Keratinocyte (primary cell): ENCODE data around the gene ZDHHC22. TPM values are rescaled to one million over a fixed set of nuclear protein-coding genes. Genes with fewer than 3 reads are reported as not detected.

Experiments used
- DNase-seq: peaks from one replicate; pipeline ENCODE4 v3.0.0-alpha.2; 2011; ENCODE audit warnings: low read depth, missing footprints, low spot score
- FAIRE-seq: peaks from 2 replicates; lab custom pipeline; 2011; peaks lifted over from hg19 to GRCh38; lab: Jason Lieb, UNC
- H2AFZ ChIP-seq: 2 replicates; pipeline ENCODE4 v1.6.0; 2012; ENCODE audit warnings: low read length, control low read depth, inconsistent platforms; ENCODE audit not compliant: control insufficient read depth
- H3K27ac ChIP-seq: 2 replicates; pipeline ENCODE4 v1.5.1; 2011; ENCODE audit warnings: low read length; ENCODE audit not compliant: control insufficient read depth, insufficient read depth
- H3K27me3 ChIP-seq: 3 replicates; pipeline ENCODE4 v1.6.0; 2011; ENCODE audit warnings: low read length; ENCODE audit not compliant: control insufficient read depth, insufficient read depth; ENCODE audit errors: extremely low read depth
- H3K36me3 ChIP-seq, 2 experiments: 2 replicates in 1 of 2; 3 replicates in 1 of 2; pipeline ENCODE4 v1.5.1; 2011; ENCODE audit warnings: low read length in 2 of 2, mild to moderate bottlenecking in 1 of 2; ENCODE audit not compliant: control insufficient read depth in 2 of 2, insufficient read depth in 2 of 2; ENCODE audit errors: extremely low read depth in 1 of 2
- H3K4me1 ChIP-seq: 3 replicates; pipeline ENCODE4 v1.5.1; 2011; ENCODE audit warnings: low read length; ENCODE audit not compliant: control insufficient read depth, insufficient read depth; ENCODE audit errors: extremely low read depth
- H3K4me2 ChIP-seq: 3 replicates; pipeline ENCODE4 v1.6.0; 2011; ENCODE audit warnings: low read depth, low read length; ENCODE audit not compliant: control insufficient read depth, insufficient read depth; ENCODE audit errors: extremely low read depth
- H3K4me3 ChIP-seq, 3 experiments: fragments of 200-600 bp in 1 of 3; sonication (generic) in 1 of 3; 2 replicates in 2 of 3; 3 replicates in 1 of 3; pipeline ENCODE4 v1.5.1; 2011 to 2016; ENCODE audit warnings: low read length in 3 of 3, mild to moderate bottlenecking in 3 of 3, control low read depth in 2 of 3, inconsistent platforms in 1 of 3, low read depth in 1 of 3, mixed read lengths in 1 of 3, mixed run types in 1 of 3, moderate library complexity in 1 of 3; ENCODE audit not compliant: control insufficient read depth in 2 of 3, insufficient read depth in 2 of 3; ENCODE audit errors: extremely low read depth in 1 of 3
- H3K79me2 ChIP-seq: 2 replicates; pipeline ENCODE4 v1.6.0; 2012; ENCODE audit warnings: low read length; ENCODE audit not compliant: control insufficient read depth, insufficient read depth
- H3K9ac ChIP-seq: 3 replicates; pipeline ENCODE4 v1.6.0; 2011; ENCODE audit warnings: low read length; ENCODE audit not compliant: control insufficient read depth, insufficient read depth; ENCODE audit errors: extremely low read depth
- H3K9me1 ChIP-seq: 3 replicates; pipeline ENCODE4 v1.6.0; 2011; ENCODE audit warnings: low read length; ENCODE audit not compliant: control insufficient read depth, insufficient read depth; ENCODE audit errors: extremely low read depth
- H3K9me3 ChIP-seq: 2 replicates; pipeline ENCODE4 v1.5.1; 2012; ENCODE audit warnings: low read depth, low read length; ENCODE audit not compliant: control insufficient read depth
- H4K20me1 ChIP-seq: 3 replicates; pipeline ENCODE4 v1.6.0; 2011; ENCODE audit warnings: low read length; ENCODE audit not compliant: control insufficient read depth, insufficient read depth; ENCODE audit errors: extremely low read depth
- EZH2 ChIP-seq: IDR thresholded peaks from one replicate; pipeline ENCODE4 v1.6.1; 2012; ENCODE audit warnings: inconsistent platforms, mild to moderate bottlenecking, low read length, moderate library complexity
- dilution Hi-C: fragments of 300-500 bp; cut with MboI; formaldehyde crosslinking; loops from one replicate; pipeline ENCODE4 v1.7.0; 2020; ENCODE audit warnings: low sequenced_read_pairs; ENCODE audit not compliant: extremely low pct_ligation_motif_present
- polyA plus RNA-seq, 5 experiments: library from polyadenylated mRNA; depleted of rRNA in 3 of 5; stranded (reverse) in 3 of 5; stranded (forward) in 1 of 5; unstranded in 1 of 5; fragments of >200 nt; gene quantifications; 1 replicate in 1 of 5; 2 replicates in 3 of 5; 3 replicates in 1 of 5; pipeline versions ENCODE4 v1.2.1 to v1.2.3, GENCODE V29; 2011 to 2012; ENCODE audit warnings: missing spikeins in 2 of 5, low read depth in 1 of 5, low replicate concordance in 1 of 5
- TF ChIP-seq, protein P1 (sequence below), 3 experiments: IDR thresholded peaks in 1 of 3; conservative IDR thresholded peaks in 1 of 3; optimal IDR thresholded peaks in 1 of 3; 2 replicates in 2 of 3; 3 replicates in 1 of 3; pipeline versions ENCODE3 to v1.5.1; 2011; ENCODE audit warnings: low read length in 3 of 3, mild to moderate bottlenecking in 3 of 3, moderate library complexity in 2 of 3, control low read depth in 1 of 3, inconsistent platforms in 1 of 3; ENCODE audit not compliant: insufficient read depth in 2 of 3; ENCODE audit errors: extremely low read depth in 1 of 3

Gene ZDHHC22
- polyA plus RNA-seq, 1 donor (not counting 4 experiments of a cell fraction or from before 2014, with no cell fraction given) = not detected

DNA sequence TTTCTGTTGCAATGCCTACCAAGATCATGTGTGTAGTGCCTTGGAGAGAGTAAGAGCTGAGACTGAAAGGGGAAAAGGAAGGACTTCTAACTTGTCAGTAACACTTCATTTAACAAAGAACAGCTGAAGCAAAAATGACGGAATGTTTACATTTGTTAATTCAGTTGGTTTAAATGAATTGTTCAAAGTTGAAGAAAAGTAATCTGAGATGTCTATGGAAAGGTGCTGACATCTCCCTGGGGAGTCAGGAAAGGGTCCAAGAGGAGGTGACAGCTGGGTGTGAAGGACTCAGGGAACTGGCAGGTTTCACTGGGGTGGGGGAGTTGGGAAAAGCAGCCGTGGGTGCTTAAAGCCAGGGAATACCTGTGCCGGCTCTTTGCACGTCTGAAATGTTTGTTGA is 47.9 kb upstream of the ZDHHC22 start:
- peaks cover 9% of the 10 kb centered on the region for H3K4me1 ChIP-seq
- FAIRE-seq = no peak
- no peak overlapping the region for H3K27ac ChIP-seq
- no peak overlapping the region for H3K9ac ChIP-seq
- no peaks in the 10 kb centered on the region for H4K20me1 ChIP-seq
- no peak for TF ChIP-seq EZH2
- TF ChIP-seq, protein P1, sequence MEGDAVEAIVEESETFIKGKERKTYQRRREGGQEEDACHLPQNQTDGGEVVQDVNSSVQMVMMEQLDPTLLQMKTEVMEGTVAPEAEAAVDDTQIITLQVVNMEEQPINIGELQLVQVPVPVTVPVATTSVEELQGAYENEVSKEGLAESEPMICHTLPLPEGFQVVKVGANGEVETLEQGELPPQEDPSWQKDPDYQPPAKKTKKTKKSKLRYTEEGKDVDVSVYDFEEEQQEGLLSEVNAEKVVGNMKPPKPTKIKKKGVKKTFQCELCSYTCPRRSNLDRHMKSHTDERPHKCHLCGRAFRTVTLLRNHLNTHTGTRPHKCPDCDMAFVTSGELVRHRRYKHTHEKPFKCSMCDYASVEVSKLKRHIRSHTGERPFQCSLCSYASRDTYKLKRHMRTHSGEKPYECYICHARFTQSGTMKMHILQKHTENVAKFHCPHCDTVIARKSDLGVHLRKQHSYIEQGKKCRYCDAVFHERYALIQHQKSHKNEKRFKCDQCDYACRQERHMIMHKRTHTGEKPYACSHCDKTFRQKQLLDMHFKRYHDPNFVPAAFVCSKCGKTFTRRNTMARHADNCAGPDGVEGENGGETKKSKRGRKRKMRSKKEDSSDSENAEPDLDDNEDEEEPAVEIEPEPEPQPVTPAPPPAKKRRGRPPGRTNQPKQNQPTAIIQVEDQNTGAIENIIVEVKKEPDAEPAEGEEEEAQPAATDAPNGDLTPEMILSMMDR (optimal IDR thresholded peaks at IDR 0.05 in 1 of 3, IDR thresholded peaks at IDR 0.05 in 1 of 3, conservative IDR thresholded peaks at IDR 0.05 in 1 of 3; ENCODE audit: extremely low read depth in 1 of 3, insufficient read depth in 2 of 3, low read length in 3 of 3) = no peak
- no peak overlapping the region for H3K4me3 ChIP-seq
- H3K36me3 ChIP-seq = no peaks in the 10 kb centered on the region
- dilution Hi-C loops = no loop called here
- no peaks in the 10 kb centered on the region for H3K79me2 ChIP-seq
- H3K9me1 ChIP-seq = no peaks in the 10 kb centered on the region
- H3K27me3 ChIP-seq = peaks cover 4% of the 10 kb centered on the region
- no peak overlapping the region for H3K4me2 ChIP-seq
- H3K9me3 ChIP-seq = no peaks in the 10 kb centered on the region
- H2AFZ ChIP-seq = no peak overlapping the region
- DNase-seq = no peak

- Histone ChIP-seq H3K4me3 (no peak overlapping the region), H3K9ac (no peak overlapping the region)
- TF ChIP-seq, protein P1 (optimal IDR thresholded peaks at IDR 0.05 in 1 of 3, IDR thresholded peaks at IDR 0.05 in 1 of 3, conservative IDR thresholded peaks at IDR 0.05 in 1 of 3; ENCODE audit: extremely low read depth in 1 of 3, insufficient read depth in 2 of 3, low read length in 3 of 3) = no peak
- no peak for TF ChIP-seq EZH2
Measured at GRCh38 chr14:77187649-77188012, 46.0 kb upstream of the ZDHHC22 start.

More at GRCh38 chr14:77187649-77188012, 46.0 kb upstream of the ZDHHC22 start:
- Histone ChIP-seq H3K27ac (no peak overlapping the region), H2AFZ (no peak overlapping the region), H3K4me2 (no peak overlapping the region), H3K36me3 (no peaks in the 10 kb centered on the region), H3K9me1 (no peaks in the 10 kb centered on the region), H3K27me3 (peaks cover 4% of the 10 kb centered on the region), H3K9me3 (no peaks in the 10 kb centered on the region), H4K20me1 (no peaks in the 10 kb centered on the region), H3K4me1 (peaks cover 11% of the 10 kb centered on the region), H3K79me2 (no peaks in the 10 kb centered on the region)
- dilution Hi-C loops = no loop called here
- DNase-seq (no peak), FAIRE-seq (no peak)
